Spleen (tissue), 7 donors: ENCODE measurements around the gene PPDPF.

Experiments used
- CTCF ChIP-seq, 11 experiments: fragments of 200-600 bp in 7 of 11; fragments of 450-650 bp in 4 of 11; sonication (generic) in 4 of 11; IDR thresholded peaks in 8 of 11; conservative IDR thresholded peaks in 3 of 11; 1 replicate in 7 of 11; 2 replicates in 4 of 11; pipeline versions ENCODE4 v1.4.0 to v1.8.0; 2016 to 2021; ENCODE audit warnings: antibody characterized with exemption in 11 of 11, inconsistent platforms in 4 of 11, mild to moderate bottlenecking in 1 of 11
- POLR2A ChIP-seq, 3 donors: fragments of 450-650 bp; IDR thresholded peaks; one replicate each; pipeline ENCODE4 v1.5.1; 2017; ENCODE audit warnings: antibody characterized with exemption in 3 of 3, mild to moderate bottlenecking in 1 of 3
- POLR2AphosphoS5 ChIP-seq, 3 donors: sonication (generic); formaldehyde crosslinking; IDR thresholded peaks; one replicate each; pipeline ENCODE4 v1.5.1; 2017; ENCODE audit warnings: antibody characterized with exemption in 3 of 3
- donor health status: DM: no; HTN: no; CAD: no; lungs with moderate emphysema.
- donor health status: DM: no; HTN: no; CAD: no.
- donor health status: DM: no; HTN: no; CAD: no.

GRCh38 chr20:63563225-63563935 is 42.8 kb downstream of the PPDPF start:
- no peak for TF ChIP-seq CTCF (IDR thresholded peaks at IDR 0.05 in 8 of 11, conservative IDR thresholded peaks at IDR 0.05 in 3 of 11)
- no peak for TF ChIP-seq POLR2A (IDR thresholded peaks at IDR 0.05)
- TF ChIP-seq POLR2AphosphoS5 (IDR thresholded peaks at IDR 0.05): no peak
